ENCODE results near the gene MGAT3. TPM values are rescaled to one million over a fixed set of nuclear protein-coding genes. Genes with fewer than 3 reads are reported as not detected.

The MGAT3 gene
- total and polyA plus RNA-seq, 2 donors (not counting 3 experiments of a cell fraction or from before 2014, with no cell fraction given), result not detected

DNA sequence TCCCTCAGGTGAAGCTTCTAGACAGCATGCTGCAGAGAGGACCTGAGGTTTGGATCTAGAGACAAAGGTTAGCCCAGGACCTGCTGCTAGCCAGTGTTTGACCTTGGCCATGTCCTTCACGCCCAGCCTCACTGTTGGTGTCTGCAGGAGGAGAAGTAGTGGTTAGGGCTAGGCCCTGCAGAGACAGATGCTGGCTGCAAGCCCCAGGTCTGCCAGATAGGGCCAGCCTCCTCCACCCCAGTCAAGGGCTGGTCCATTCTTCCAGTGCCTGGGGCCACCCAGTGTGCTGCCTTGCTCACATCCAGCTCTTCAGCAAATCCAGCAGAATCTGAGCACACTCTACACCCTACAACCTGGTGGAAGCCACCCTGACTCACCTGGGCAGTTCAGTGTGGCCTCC, 23.7 kb downstream of the MGAT3 start:
- dilution Hi-C loops (cut with MboI; ENCODE audit: extremely low pct_ligation_motif_present, low sequenced_read_pairs), result no loop called here

More for the DNA sequence above, 23.7 kb downstream of the MGAT3 start:
- Histone ChIP-seq H4K20me1 (replicated peaks; ENCODE audit: control insufficient read depth, extremely low read depth, insufficient read depth, low read length) (no peaks in the 10 kb centered on the region), H3K79me2 (ENCODE audit: control insufficient read depth, insufficient read depth, low read length) (no peaks in the 10 kb centered on the region), H3K9ac (replicated peaks; ENCODE audit: extremely low read depth, insufficient read depth, low read length) (no peak overlapping the region), H3K4me2 (ENCODE audit: insufficient read depth, low read length) (no peak overlapping the region), H3K36me3 (ENCODE audit: control insufficient read depth in 2 of 2, extremely low read depth in 1 of 2, insufficient read depth in 2 of 2, low read length in 2 of 2) (no peaks in the 10 kb centered on the region), H3K9me1 (replicated peaks; ENCODE audit: control insufficient read depth, extremely low read depth, insufficient read depth, low read length) (no peaks in the 10 kb centered on the region), H3K4me3 (replicated peaks in 1 of 3; ENCODE audit: insufficient read depth in 1 of 3, low read depth in 1 of 3, low read length in 3 of 3) (no peak overlapping the region), H3K9me3 (replicated peaks; ENCODE audit: control insufficient read depth, insufficient read depth, low read length) (no peaks in the 10 kb centered on the region), H3K27me3 (ENCODE audit: control insufficient read depth in 2 of 2, insufficient read depth in 2 of 2, low read length in 2 of 2) (no peaks in the 10 kb centered on the region), H2AFZ (ENCODE audit: low read depth, low read length) (no peak overlapping the region), H3K4me1 (ENCODE audit: control insufficient read depth, extremely low read depth, insufficient read depth, low read length) (no peaks in the 10 kb centered on the region), H3K27ac (ENCODE audit: insufficient read depth, low read depth, low read length) (no peak overlapping the region)
- POLR2A ChIA-PET, result no interaction called here
- CTCF ChIA-PET, result no interaction called here
- DNase-seq (ENCODE audit: low read depth, low spot score) (no peak), FAIRE-seq (no peak)
- no TSS peak for BruUV-seq (replicated peaks)
- intact Hi-C loops (cut with micrococcal nuclease), result no loop called here
- TF ChIP-seq, protein P1, sequence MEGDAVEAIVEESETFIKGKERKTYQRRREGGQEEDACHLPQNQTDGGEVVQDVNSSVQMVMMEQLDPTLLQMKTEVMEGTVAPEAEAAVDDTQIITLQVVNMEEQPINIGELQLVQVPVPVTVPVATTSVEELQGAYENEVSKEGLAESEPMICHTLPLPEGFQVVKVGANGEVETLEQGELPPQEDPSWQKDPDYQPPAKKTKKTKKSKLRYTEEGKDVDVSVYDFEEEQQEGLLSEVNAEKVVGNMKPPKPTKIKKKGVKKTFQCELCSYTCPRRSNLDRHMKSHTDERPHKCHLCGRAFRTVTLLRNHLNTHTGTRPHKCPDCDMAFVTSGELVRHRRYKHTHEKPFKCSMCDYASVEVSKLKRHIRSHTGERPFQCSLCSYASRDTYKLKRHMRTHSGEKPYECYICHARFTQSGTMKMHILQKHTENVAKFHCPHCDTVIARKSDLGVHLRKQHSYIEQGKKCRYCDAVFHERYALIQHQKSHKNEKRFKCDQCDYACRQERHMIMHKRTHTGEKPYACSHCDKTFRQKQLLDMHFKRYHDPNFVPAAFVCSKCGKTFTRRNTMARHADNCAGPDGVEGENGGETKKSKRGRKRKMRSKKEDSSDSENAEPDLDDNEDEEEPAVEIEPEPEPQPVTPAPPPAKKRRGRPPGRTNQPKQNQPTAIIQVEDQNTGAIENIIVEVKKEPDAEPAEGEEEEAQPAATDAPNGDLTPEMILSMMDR (IDR thresholded peaks at IDR 0.05; ENCODE audit: extremely low read depth in 1 of 2, insufficient read depth in 1 of 2, low read depth in 1 of 2, low read length in 2 of 2), result no peak
- TF ChIP-seq POLR2A (IDR thresholded peaks at IDR 0.05; ENCODE audit: low read depth, low read length) (no peak), GATA2 (IDR thresholded peaks at IDR 0.05; ENCODE audit: insufficient read depth, insufficient read length, low read depth, low read length) (no peak), JUN (IDR thresholded peaks at IDR 0.05; ENCODE audit: borderline replicate concordance, insufficient read depth, insufficient read length, low read depth) (no peak), MYC (IDR thresholded peaks at IDR 0.05; ENCODE audit: low read depth, low read length) (no peak), EZH2 (IDR thresholded peaks at IDR 0.05; ENCODE audit: borderline replicate concordance, low read depth, low read length, severe bottlenecking) (no peak), POLR2AphosphoS5 (IDR thresholded peaks at IDR 0.05; ENCODE audit: insufficient read depth, low read depth, low read length) (no peak), FOS (IDR thresholded peaks at IDR 0.05; ENCODE audit: borderline replicate concordance, insufficient read depth, low read length) (no peak)
- TF ChIP-seq, protein P2, sequence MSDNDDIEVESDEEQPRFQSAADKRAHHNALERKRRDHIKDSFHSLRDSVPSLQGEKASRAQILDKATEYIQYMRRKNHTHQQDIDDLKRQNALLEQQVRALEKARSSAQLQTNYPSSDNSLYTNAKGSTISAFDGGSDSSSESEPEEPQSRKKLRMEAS (IDR thresholded peaks at IDR 0.05; ENCODE audit: insufficient read depth, insufficient read length), result no peak

Data from endothelial cell of umbilical vein (primary cell).